H1 (cell line): ENCODE measurements around the gene ARHGEF38.

Source experiments
- ATF3 ChIP-seq: IDR thresholded peaks from 2 replicates; pipeline ENCODE4 v1.6.1; 2011; ENCODE audit warnings: low read depth, mild to moderate bottlenecking, low read length; ENCODE audit not compliant: insufficient read depth
- CBX5 ChIP-seq: fragments of 300-800, 300-1000 bp; sonication (generic); IDR thresholded peaks from 2 replicates; pipeline ENCODE4 v1.7.1; 2016; ENCODE audit warnings: antibody characterized with exemption, low read length, low read depth
- CEBPB ChIP-seq: IDR thresholded peaks from 2 replicates; pipeline ENCODE4 v1.6.1; 2012; ENCODE audit warnings: low read depth, low read length
- CTCF ChIP-seq, 3 experiments: IDR thresholded peaks; 1 replicate in 2 of 3; 2 replicates in 1 of 3; pipeline versions ENCODE4 v1.5.1 to v1.6.1; 2011; ENCODE audit warnings: low read length in 3 of 3, mild to moderate bottlenecking in 3 of 3, inconsistent platforms in 2 of 3, low read depth in 1 of 3, moderate library complexity in 1 of 3; ENCODE audit not compliant: insufficient read depth in 1 of 3; ENCODE audit errors: control extremely low read depth in 1 of 3
- MAFK ChIP-seq: IDR thresholded peaks from 2 replicates; pipeline ENCODE4 v1.6.1; 2012; ENCODE audit warnings: low read depth, mild to moderate bottlenecking, improper control_type of control experiment, low read length
- POLR2AphosphoS5 ChIP-seq: IDR thresholded peaks from 2 replicates; pipeline ENCODE4 v1.6.1; 2011; ENCODE audit warnings: low read depth, low read length
- TAF1 ChIP-seq: IDR thresholded peaks from 2 replicates; pipeline ENCODE4 v1.6.1; 2011; ENCODE audit warnings: mild to moderate bottlenecking, low read depth, low read length
- TCF12 ChIP-seq: IDR thresholded peaks from 2 replicates; pipeline ENCODE4 v1.6.1; 2011; ENCODE audit warnings: low read depth, mild to moderate bottlenecking, low read length

GRCh38 chr4:105677709-105678108 lies 125.3 kb downstream of the ARHGEF38 start:
- TF ChIP-seq CTCF (IDR thresholded peaks at IDR 0.05; ENCODE audit: control extremely low read depth in 1 of 3, insufficient read depth in 1 of 3, low read depth in 1 of 3, low read length in 3 of 3), result no peak
- no peak for TF ChIP-seq TAF1
- TF ChIP-seq POLR2AphosphoS5, result no peak
- TF ChIP-seq TCF12, result no peak
- TF ChIP-seq MAFK, result no peak
- no peak for TF ChIP-seq CBX5
- TF ChIP-seq ATF3, result no peak
- no peak for TF ChIP-seq CEBPB
